Esophagus (tissue), 2 donors: ENCODE measurements around the gene AGXT. TPM values are rescaled to one million over a fixed set of nuclear protein-coding genes. Genes with fewer than 3 reads are reported as not detected.

ENCODE experiments used
- H3K27ac ChIP-seq, 2 donors: one replicate each; pipeline ENCODE4 v1.5.1; 2013; ENCODE audit warnings: low read depth in 2 of 2, mild to moderate bottlenecking in 2 of 2, inconsistent platforms in 1 of 2, low read length in 1 of 2, moderate library complexity in 1 of 2
- H3K27me3 ChIP-seq, 2 donors: one replicate each; pipeline ENCODE4 v1.6.1; 2013; ENCODE audit warnings: low read length in 2 of 2, control low read depth in 1 of 2, mild to moderate bottlenecking in 1 of 2; ENCODE audit not compliant: insufficient read depth in 2 of 2, control insufficient read depth in 1 of 2
- H3K36me3 ChIP-seq, 2 donors: one replicate each; pipeline ENCODE4 v1.6.1; 2013; ENCODE audit warnings: low read length in 1 of 2; ENCODE audit not compliant: control insufficient read depth in 2 of 2, insufficient read depth in 2 of 2
- H3K4me1 ChIP-seq, 2 donors: one replicate each; pipeline ENCODE4 v1.6.1; 2013; ENCODE audit warnings: low read length in 1 of 2; ENCODE audit not compliant: control insufficient read depth in 2 of 2, insufficient read depth in 2 of 2
- H3K4me3 ChIP-seq, 2 donors: one replicate each; pipeline ENCODE4 v1.5.1; 2013; ENCODE audit warnings: low read length in 2 of 2, mild to moderate bottlenecking in 2 of 2, low read depth in 1 of 2, moderate library complexity in 1 of 2
- H3K9me3 ChIP-seq, 2 donors: one replicate each; pipeline ENCODE4 v1.6.1; 2013; ENCODE audit warnings: mild to moderate bottlenecking in 2 of 2, low read depth in 1 of 2, low read length in 1 of 2, moderate library complexity in 1 of 2; ENCODE audit not compliant: control insufficient read depth in 2 of 2, insufficient read depth in 1 of 2
- WGBS, 2 donors: extraction: QIAGEN DNeasy Blood & Tissue Kit; methylation state at CpG; one replicate each; pipeline ENCODE4 v1.1.7; 2013; 5-methylcytosine and 5-hydroxymethylcytosine counted together
- polyA plus RNA-seq, 2 donors: library from polyadenylated mRNA; stranded (reverse); fragments of 200-250 nt; gene quantifications; one replicate each; pipeline ENCODE4 v1.2.3, GENCODE V29; 2013
- donor health status: healthy with polysubstance abuse.
- donor health status: Bipolar disorder and iron deficiency.

Gene AGXT
- polyA plus RNA-seq, 2 donors = not detected

- 82 to 83% methylated on average over 19 of the region's 19 CpGs for WGBS, 2 donors
- Histone ChIP-seq H3K4me1 (peaks cover 3 to 19% of the 10 kb centered on the region in 2 donors), H3K27ac (no peak overlapping the region), H3K36me3 (no peaks in the 10 kb centered on the region), H3K27me3 (no peaks in the 10 kb centered on the region), H3K9me3 (no peaks in the 10 kb centered on the region), H3K4me3 (no peak overlapping the region)
These were observed 35.9 kb downstream of the AGXT start for GRCh38 chr2:240904216-240905175.

GRCh38 chr2:240905176-240905781, 36.7 kb downstream of the AGXT start:
- 60 to 65% methylated on average over 13 of the region's 13 CpGs for WGBS, 2 donors

GRCh38 chr2:240906141-240906910, 37.7 kb downstream of the AGXT start, which contains the start of gene CROCC2:
CROCC2 (plus strand) TSS chr2:240906336; CDS start chr2:240906514, 178 bp downstream.
- Histone ChIP-seq H3K36me3 (no peaks in the 10 kb centered on the region), H3K27ac (no peak within 1 kb of the TSS), H3K4me3 (no peak within 1 kb of the TSS), H3K27me3 (no peaks in the 10 kb centered on the region), H3K9me3 (no peaks in the 10 kb centered on the region), H3K4me1 (peaks cover 3 to 20% of the 10 kb centered on the region in 2 donors)
- WGBS, 2 donors = 38 to 55% methylated on average over 23 of the region's 23 CpGs

More at GRCh38 chr2:240905176-240905781, 36.7 kb downstream of the AGXT start:
- peaks cover 3 to 20% of the 10 kb centered on the region in 2 donors for H3K4me1 ChIP-seq
- H3K4me3 ChIP-seq = no peak overlapping the region
- H3K36me3 ChIP-seq = no peaks in the 10 kb centered on the region
- no peaks in the 10 kb centered on the region for H3K27me3 ChIP-seq
- no peaks in the 10 kb centered on the region for H3K9me3 ChIP-seq
- H3K27ac ChIP-seq = no peak overlapping the region

GRCh38 chr2:240906911-240907590, 38.4 kb downstream of the AGXT start:
- H3K27me3 ChIP-seq = no peaks in the 10 kb centered on the region
- H3K27ac ChIP-seq = no peak overlapping the region
- no peaks in the 10 kb centered on the region for H3K9me3 ChIP-seq
- H3K36me3 ChIP-seq = no peaks in the 10 kb centered on the region
- no peak overlapping the region for H3K4me3 ChIP-seq
- 55 to 72% methylated on average over 21 to 22 of the region's 22 CpGs for WGBS, 2 donors
- peaks cover 3 to 20% of the 10 kb centered on the region in 2 donors for H3K4me1 ChIP-seq

- no peaks in the 10 kb centered on the region for H3K36me3 ChIP-seq
- no peak overlapping the region for H3K27ac ChIP-seq
- 76 to 80% methylated on average over 17 of the region's 17 CpGs for WGBS, 2 donors
- H3K4me1 ChIP-seq = peaks cover 3 to 27% of the 10 kb centered on the region in 2 donors
- H3K4me3 ChIP-seq = no peak overlapping the region
- no peaks in the 10 kb centered on the region for H3K9me3 ChIP-seq
- no peaks in the 10 kb centered on the region for H3K27me3 ChIP-seq
These were observed 40.8 kb downstream of the AGXT start for GRCh38 chr2:240909216-240909974.

- H3K4me3 ChIP-seq = no peak overlapping the region
- no peaks in the 10 kb centered on the region for H3K36me3 ChIP-seq
- H3K4me1 ChIP-seq = peaks cover 2 to 27% of the 10 kb centered on the region in 2 donors
- 60 to 64% methylated on average over 20 of the region's 20 CpGs for WGBS, 2 donors
- no peaks in the 10 kb centered on the region for H3K27me3 ChIP-seq
- peak overlapping the region in 1 of 2 donors; percentile 37 for H3K27ac ChIP-seq
- H3K9me3 ChIP-seq = no peaks in the 10 kb centered on the region
These were observed 43.1 kb downstream of the AGXT start for GRCh38 chr2:240911641-240912265.

- Histone ChIP-seq H3K36me3 (no peaks in the 10 kb centered on the region), H3K27me3 (no peaks in the 10 kb centered on the region), H3K27ac (peak overlapping the region in 1 of 2 donors; percentile 83), H3K9me3 (no peaks in the 10 kb centered on the region), H3K4me1 (peaks cover 9 to 32% of the 10 kb centered on the region in 2 donors), H3K4me3 (peak overlapping the region in 1 of 2 donors; percentile 5)
- 69 to 74% methylated on average over 21 of the region's 21 CpGs for WGBS, 2 donors
These were observed 44.5 kb downstream of the AGXT start for GRCh38 chr2:240912878-240913809.
